Right renal cortex interstitium (tissue), 3 donors: Measurements from ENCODE around the gene TDRD3. TPM values are rescaled to one million over a fixed set of nuclear protein-coding genes. Genes with fewer than 3 reads are reported as not detected.

Experiments used
- DNase-seq, 3 donors: peaks; one replicate each; pipeline ENCODE4 v3.0.0-alpha.2; 2013; ENCODE audit warnings: low read depth in 3 of 3, low spot score in 2 of 3
- polyA plus RNA-seq, 3 donors: library from polyadenylated mRNA; unstranded; fragments of 120-200 nt; gene quantifications; one replicate each; pipeline ENCODE4 v1.2.1, GENCODE V29; 2013; ENCODE audit not compliant: insufficient read length in 3 of 3

The TDRD3 gene
- polyA plus RNA-seq, 3 donors: 34.9 to 42.0 (median 38.8) TPM

GRCh38 chr13:60572003-60572798 is 175.2 kb downstream of the TDRD3 start:
- DNase-seq: no peak

GRCh38 chr13:60572855-60573254 is 175.8 kb downstream of the TDRD3 start:
- DNase-seq: no peak

GRCh38 chr13:60574735-60575134 is 177.7 kb downstream of the TDRD3 start:
- no peak for DNase-seq

GRCh38 chr13:60575142-60575541 is 178.1 kb downstream of the TDRD3 start:
- DNase-seq: no peak

GRCh38 chr13:60577761-60578160 is 180.7 kb downstream of the TDRD3 start:
- no peak for DNase-seq

GRCh38 chr13:60583196-60583888 is 186.3 kb downstream of the TDRD3 start:
- no peak for DNase-seq

GRCh38 chr13:60583911-60584753 is 187.1 kb downstream of the TDRD3 start:
- DNase-seq: no peak

GRCh38 chr13:60584976-60585375 is 188.0 kb downstream of the TDRD3 start:
- no peak for DNase-seq

- no peak for DNase-seq
Observed at GRCh38 chr13:60590800-60591747, 194.1 kb downstream of the TDRD3 start.

GRCh38 chr13:60603049-60603448 is 206.0 kb downstream of the TDRD3 start:
- no peak for DNase-seq

- no peak for DNase-seq
Observed at GRCh38 chr13:60604058-60604457, 207.0 kb downstream of the TDRD3 start.

GRCh38 chr13:60608954-60609353 is 211.9 kb downstream of the TDRD3 start:
- DNase-seq: no peak

- DNase-seq: no peak
Observed at GRCh38 chr13:60611523-60611922, 214.5 kb downstream of the TDRD3 start.

GRCh38 chr13:60612593-60612992 is 215.6 kb downstream of the TDRD3 start:
- DNase-seq: no peak

- DNase-seq: no peak
Observed at GRCh38 chr13:60613080-60613479, 216.1 kb downstream of the TDRD3 start.

GRCh38 chr13:60617991-60618733 is 221.1 kb downstream of the TDRD3 start:
- DNase-seq: no peak

GRCh38 chr13:60619461-60619860 is 222.4 kb downstream of the TDRD3 start:
- DNase-seq: no peak

GRCh38 chr13:60620611-60621395 is 223.8 kb downstream of the TDRD3 start:
- no peak for DNase-seq

- no peak for DNase-seq
Observed at GRCh38 chr13:60623151-60623550, 226.1 kb downstream of the TDRD3 start.
